SU-DHL-6 (cell line): Measurements from ENCODE around the gene ANKS1B.

Source experiments
- H2AFZ ChIP-seq: fragments of 200-600 bp; sonication (generic); 2 replicates; pipeline ENCODE4 v1.6.1; 2014; ENCODE audit warnings: low read depth, mild to moderate bottlenecking, moderate library complexity, mixed read lengths, antibody characterized with exemption, low read length; ENCODE audit not compliant: severe bottlenecking
- H3F3A ChIP-seq: fragments of 200-600 bp; shearing (Covaris generic); 2 replicates; pipeline ENCODE4 v1.6.0; 2016; ENCODE audit warnings: antibody characterized with exemption, mild to moderate bottlenecking; ENCODE audit not compliant: insufficient read depth
- H3K27ac ChIP-seq: fragments of 200-600 bp; sonication (generic); 2 replicates; pipeline ENCODE4 v1.5.1; 2016; ENCODE audit warnings: low read depth, mild to moderate bottlenecking, low read length, moderate library complexity, mixed read lengths
- H3K27me3 ChIP-seq: fragments of 200-600 bp; sonication (generic), shearing (Covaris generic); 2 replicates; pipeline ENCODE4 v1.6.0; 2014; ENCODE audit warnings: mild to moderate bottlenecking, low read length
- H3K36me3 ChIP-seq: fragments of 200-600 bp; sonication (generic); 2 replicates; pipeline ENCODE4 v1.6.1; 2014; ENCODE audit warnings: mild to moderate bottlenecking, low read length, mixed read lengths
- H3K4me2 ChIP-seq: fragments of 300-600, 200-600 bp; shearing (Covaris generic), sonication (generic); 2 replicates; pipeline ENCODE4 v1.6.0; 2014; ENCODE audit warnings: low read length, low read depth, mild to moderate bottlenecking; ENCODE audit not compliant: poor library complexity, severe bottlenecking
- H3K4me3 ChIP-seq: fragments of 200-600 bp; sonication (generic); 2 replicates; pipeline ENCODE4 v1.5.1; 2014; ENCODE audit warnings: antibody characterized with exemption, low read length, mild to moderate bottlenecking, mixed read lengths; ENCODE audit not compliant: insufficient read depth, poor library complexity, severe bottlenecking
- H3K79me2 ChIP-seq: fragments of 200-600 bp; sonication (generic); 2 replicates; pipeline ENCODE4 v1.6.1; 2014; ENCODE audit warnings: mild to moderate bottlenecking, low read length, moderate library complexity; ENCODE audit not compliant: insufficient read depth
- H3K9ac ChIP-seq: fragments of 200-600 bp; sonication (generic); 2 replicates; pipeline ENCODE4 v1.7.0; 2014; ENCODE audit warnings: mild to moderate bottlenecking, low read length
- H3K9me2 ChIP-seq: fragments of 200-600 bp; sonication (generic); replicated peaks from 2 replicates; pipeline ENCODE4 v1.6.1; 2014; ENCODE audit warnings: low read length; ENCODE audit not compliant: insufficient read depth
- H3K9me3 ChIP-seq: fragments of 200-600 bp; sonication (generic); 2 replicates; pipeline ENCODE4 v1.6.1; 2014; ENCODE audit warnings: low read length, mixed read lengths; ENCODE audit not compliant: insufficient read depth
- H4K20me1 ChIP-seq: fragments of 200-600 bp; sonication (generic); 2 replicates; pipeline ENCODE4 v1.6.1; 2014; ENCODE audit warnings: low read depth, mild to moderate bottlenecking, antibody characterized with exemption, low read length, moderate library complexity, mixed read lengths
- CTCF ChIP-seq: fragments of 200-600 bp; sonication (generic); IDR thresholded peaks from one replicate; pipeline ENCODE4 v1.5.1; 2017; ENCODE audit warnings: antibody characterized with exemption, mild to moderate bottlenecking, low read length, moderate library complexity; ENCODE audit not compliant: insufficient read depth, poor library complexity, severe bottlenecking
- EZH2phosphoT487 ChIP-seq: fragments of 200-600 bp; sonication (generic), shearing (Covaris generic); conservative IDR thresholded peaks from 2 replicates; pipeline ENCODE4 v1.6.1; 2018; ENCODE audit warnings: mild to moderate bottlenecking, antibody characterized with exemption, low read length, moderate library complexity, mixed read lengths

Gene ANKS1B

GRCh38 chr12:99154216-99154982 lies 830.3 kb downstream of the ANKS1B start:
- no peaks in the 10 kb centered on the region for H3K79me2 ChIP-seq
- no peaks in the 10 kb centered on the region for H4K20me1 ChIP-seq
- H3K36me3 ChIP-seq: no peaks in the 10 kb centered on the region
- H2AFZ ChIP-seq: no peak overlapping the region
- no peaks in the 10 kb centered on the region for H3K9me3 ChIP-seq
- no peak overlapping the region for H3K4me2 ChIP-seq
- no peaks in the 10 kb centered on the region for H3F3A ChIP-seq
- H3K9me2 ChIP-seq: no peaks in the 10 kb centered on the region
- H3K27ac ChIP-seq: no peak overlapping the region
- no peak overlapping the region for H3K9ac ChIP-seq
- H3K4me3 ChIP-seq: no peak overlapping the region
- no peak for TF ChIP-seq EZH2phosphoT487
- no peak for TF ChIP-seq CTCF
- H3K27me3 ChIP-seq: no peaks in the 10 kb centered on the region; the same call in 1 of the 2 replicates

- Histone ChIP-seq H3K9me2 (no peaks in the 10 kb centered on the region), H2AFZ (no peak overlapping the region), H3K4me3 (no peak overlapping the region), H3K27me3 (no peaks in the 10 kb centered on the region; the same call in 1 of the 2 replicates), H3K27ac (no peak overlapping the region), H3K9me3 (no peaks in the 10 kb centered on the region), H4K20me1 (no peaks in the 10 kb centered on the region), H3K4me2 (no peak overlapping the region), H3K36me3 (no peaks in the 10 kb centered on the region), H3K9ac (no peak overlapping the region), H3K79me2 (no peaks in the 10 kb centered on the region), H3F3A (no peaks in the 10 kb centered on the region)
- TF ChIP-seq EZH2phosphoT487 (no peak), CTCF (no peak)
Measured at GRCh38 chr12:99153293-99153692, 831.4 kb downstream of the ANKS1B start.

- Histone ChIP-seq H3K9me2 (no peaks in the 10 kb centered on the region), H3K79me2 (no peaks in the 10 kb centered on the region), H3K36me3 (no peaks in the 10 kb centered on the region), H3K9me3 (no peaks in the 10 kb centered on the region), H3K9ac (no peak overlapping the region), H3K4me2 (no peak overlapping the region), H3K4me3 (no peak overlapping the region), H3K27me3 (no peaks in the 10 kb centered on the region; the same call in 1 of the 2 replicates), H2AFZ (no peak overlapping the region), H3K27ac (no peak overlapping the region), H4K20me1 (no peaks in the 10 kb centered on the region), H3F3A (no peaks in the 10 kb centered on the region)
- TF ChIP-seq CTCF (no peak), EZH2phosphoT487 (no peak)
Measured at GRCh38 chr12:99152337-99152736, 832.4 kb downstream of the ANKS1B start.
